GM19240 (cell line): ENCODE data around the gene AMPD2.
A peak's percentile ranks its signal among the peaks of the same experiment; 100 is the strongest.
"Not testable (repeated sequence)": the region's sequence is repeated elsewhere in the genome, so short reads cannot be mapped to it uniquely, and the experiment has no call there.

Experiments used
- DNase-seq: peaks from one replicate; pipeline ENCODE4 v3.0.0; 2011; ENCODE audit warnings: low spot score; ENCODE audit not compliant: insufficient read length

Gene AMPD2

GRCh38 chr1:109649491-109649914 lies 29.9 kb downstream of the AMPD2 start:
- no peak for DNase-seq

- DNase-seq: no peak
These were observed 31.0 kb downstream of the AMPD2 start for GRCh38 chr1:109650609-109651008.

- DNase-seq: no peak
These were observed 32.8 kb downstream of the AMPD2 start for GRCh38 chr1:109652402-109652801.

GRCh38 chr1:109653306-109653705 lies 33.7 kb downstream of the AMPD2 start:
- no peak for DNase-seq

- DNase-seq: no peak
These were observed 34.9 kb downstream of the AMPD2 start for GRCh38 chr1:109654519-109654918.

DNA sequence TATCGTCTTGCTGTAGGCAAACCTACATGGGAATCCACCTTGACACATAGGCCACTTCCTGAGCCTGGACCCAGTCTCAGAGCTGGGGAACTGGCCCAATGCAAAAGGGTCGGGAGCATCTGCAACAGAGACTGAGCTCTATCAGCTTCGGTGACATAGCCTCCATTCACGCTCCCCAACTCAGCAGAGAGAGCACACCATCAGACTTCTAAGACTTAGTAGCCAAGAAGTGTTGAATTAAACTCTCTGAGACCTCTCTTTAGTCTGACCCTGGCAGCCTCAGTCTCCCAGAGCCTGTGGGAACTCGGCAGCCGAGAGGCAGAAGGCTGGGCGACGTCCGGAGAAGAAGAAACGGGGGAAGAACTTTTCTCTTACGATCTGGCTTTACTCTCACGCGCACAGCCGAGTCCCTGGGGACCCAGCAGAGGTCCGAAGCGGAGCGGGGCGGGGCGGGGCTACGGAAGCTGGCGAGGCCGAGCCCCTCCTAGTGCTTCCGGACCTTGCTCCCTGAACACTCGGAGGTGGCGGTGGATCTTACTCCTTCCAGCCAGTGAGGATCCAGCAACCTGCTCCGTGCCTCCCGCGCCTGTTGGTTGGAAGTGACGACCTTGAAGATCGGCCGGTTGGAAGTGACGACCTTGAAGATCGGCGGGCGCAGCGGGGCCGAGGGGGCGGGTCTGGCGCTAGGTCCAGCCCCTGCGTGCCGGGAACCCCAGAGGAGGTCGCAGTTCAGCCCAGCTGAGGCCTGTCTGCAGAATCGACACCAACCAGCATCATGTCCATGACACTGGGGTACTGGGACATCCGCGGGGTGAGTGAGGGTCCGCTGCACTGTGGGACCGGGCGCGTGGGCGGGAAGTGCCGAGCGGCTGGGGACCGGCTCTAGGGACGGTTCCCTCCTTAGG lies 36.2 kb downstream of the AMPD2 start, which contains the start of gene GSTM4:
Gene GSTM4 (plus strand): TSS at position 485 of the 905 bp plus-strand sequence. CDS start 291 bp downstream, at position 776.
- DNase-seq: peak; percentile 75

DNA sequence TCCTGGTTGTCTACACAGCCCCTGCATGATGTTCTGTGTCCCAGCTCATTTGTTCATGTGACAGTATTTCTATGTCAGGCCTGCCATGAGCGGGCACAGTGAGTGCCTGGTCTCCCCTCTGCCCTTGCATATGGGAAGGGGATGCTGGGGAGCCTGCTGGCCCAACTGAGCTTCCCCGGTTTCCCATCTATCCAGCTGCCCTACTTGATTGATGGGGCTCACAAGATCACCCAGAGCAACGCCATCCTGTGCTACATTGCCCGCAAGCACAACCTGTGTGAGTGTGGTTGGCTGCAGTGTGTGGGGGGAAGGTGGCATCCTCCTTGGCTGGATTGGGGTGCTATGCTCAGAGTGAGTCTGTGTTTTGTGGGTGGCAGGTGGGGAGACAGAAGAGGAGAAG lies 37.8 kb downstream of the AMPD2 start:
- DNase-seq: no peak

GRCh38 chr1:109657970-109658369 lies 38.3 kb downstream of the AMPD2 start:
- DNase-seq: no peak

GRCh38 chr1:109658533-109659042 lies 39.0 kb downstream of the AMPD2 start:
- no peak for DNase-seq

DNA sequence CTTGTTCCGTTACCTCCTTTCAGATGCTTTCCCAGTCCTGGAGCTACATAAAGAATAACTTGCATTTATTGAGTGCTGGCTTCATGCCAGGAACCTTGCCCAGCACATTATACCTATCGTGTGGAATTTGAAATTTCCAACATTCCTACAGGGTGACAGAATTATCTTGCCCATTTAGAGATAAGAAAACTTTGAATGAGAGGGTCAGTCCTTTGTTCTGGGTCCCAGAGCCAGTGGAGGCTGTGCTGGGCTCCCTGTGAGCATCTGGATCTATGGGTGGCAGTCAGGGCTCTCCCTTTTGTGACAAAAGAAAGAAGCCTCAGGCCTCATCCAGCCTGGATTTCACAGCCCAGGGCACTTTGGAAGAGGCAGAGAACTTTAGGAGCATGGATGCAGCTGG lies 39.5 kb downstream of the AMPD2 start:
- no peak for DNase-seq

DNA sequence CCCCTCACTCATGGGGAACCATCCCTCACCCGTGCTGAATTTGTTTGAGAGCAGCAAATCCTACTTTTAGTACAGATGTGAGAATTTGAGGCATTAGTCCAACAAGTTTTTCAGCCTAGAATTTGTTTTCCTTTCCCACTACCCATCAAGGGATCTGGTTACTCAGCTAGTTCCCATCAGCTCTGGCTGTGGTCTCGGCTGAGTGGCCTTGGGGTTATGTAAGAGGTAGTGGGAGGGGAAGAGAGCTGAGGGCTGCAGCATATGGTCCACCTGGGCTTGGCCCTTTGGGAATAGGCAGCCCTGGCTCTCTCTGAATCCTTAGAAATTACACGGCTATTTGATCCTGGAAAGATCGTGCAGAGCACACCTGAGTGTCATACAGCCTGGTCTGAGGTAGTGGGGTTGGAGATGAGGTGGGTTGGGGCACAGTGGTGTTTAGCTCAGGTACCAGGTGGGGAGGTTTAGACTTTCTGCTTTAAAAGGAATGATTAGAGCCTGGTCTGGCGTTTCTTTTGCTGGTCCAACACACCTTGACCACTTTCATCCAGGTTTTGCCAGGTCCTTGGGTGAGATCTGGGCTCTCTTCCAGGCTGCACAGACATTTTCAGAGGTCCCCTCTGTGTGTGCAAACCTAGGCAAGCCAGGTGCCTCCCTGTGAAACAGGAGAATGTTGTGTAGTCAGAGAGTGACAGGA lies 40.5 kb downstream of the AMPD2 start:
- DNase-seq: no peak

GRCh38 chr1:109660691-109661026 lies 41.0 kb downstream of the AMPD2 start:
- not testable (repeated sequence) for DNase-seq

GRCh38 chr1:109661391-109661790 lies 41.8 kb downstream of the AMPD2 start:
- DNase-seq: no peak

DNA sequence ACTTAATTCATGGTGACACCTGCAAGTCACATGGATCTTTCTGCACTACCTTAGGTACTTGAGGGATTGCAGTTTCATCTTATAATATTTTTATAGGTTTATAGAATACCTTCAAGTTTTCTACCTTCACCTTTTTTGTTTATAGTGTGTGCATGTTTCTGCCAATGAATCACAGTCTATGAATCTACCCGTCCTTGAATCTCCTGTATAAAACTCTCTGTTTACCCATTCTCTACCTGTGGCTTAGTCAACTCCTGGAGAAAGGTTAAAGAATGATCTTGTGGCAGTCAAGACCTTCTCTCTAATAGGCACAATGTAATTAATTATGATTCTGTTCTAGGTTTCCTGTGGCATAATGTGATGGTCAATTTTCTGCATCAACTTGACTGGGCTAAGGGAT lies 45.0 kb downstream of the AMPD2 start:
- no peak for DNase-seq

DNA sequence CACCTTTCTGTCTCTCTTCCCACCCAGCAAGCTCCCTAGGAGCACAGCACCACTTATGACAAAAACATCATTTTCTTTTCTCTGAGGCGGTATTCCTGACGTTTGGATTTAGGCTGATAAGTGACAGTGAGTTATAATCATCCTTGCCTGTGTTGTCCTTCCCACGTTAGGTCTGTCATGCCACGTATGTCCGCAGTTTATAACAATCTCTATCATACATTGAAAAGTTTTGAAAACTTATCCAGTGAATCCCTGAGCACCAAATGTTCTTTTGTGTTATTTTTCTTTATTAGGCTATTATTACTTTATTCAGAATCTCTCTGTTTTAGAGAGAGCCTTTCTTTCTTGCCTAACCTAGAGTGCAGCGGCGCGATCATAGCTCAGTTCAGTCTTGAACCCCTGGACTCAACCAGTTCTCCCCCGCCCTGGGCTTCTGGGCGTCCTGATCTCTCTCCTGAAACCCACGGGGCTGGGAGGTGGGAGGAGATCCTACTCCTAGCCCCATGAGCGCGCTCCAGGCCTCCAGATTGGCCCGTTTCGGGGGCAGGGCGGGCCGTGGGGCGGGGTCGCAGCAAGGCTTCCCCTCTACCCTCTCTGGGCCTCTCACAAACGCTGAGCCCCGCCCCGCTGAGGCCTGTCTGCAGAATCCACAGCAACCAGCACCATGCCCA lies 48.0 kb downstream of the AMPD2 start, which contains the start of gene GSTM2:
Gene GSTM2 (plus strand): TSS at position 606 of the 671 bp plus-strand sequence. CDS start 59 bp downstream, at position 665.
- DNase-seq: peak; percentile 51

DNA sequence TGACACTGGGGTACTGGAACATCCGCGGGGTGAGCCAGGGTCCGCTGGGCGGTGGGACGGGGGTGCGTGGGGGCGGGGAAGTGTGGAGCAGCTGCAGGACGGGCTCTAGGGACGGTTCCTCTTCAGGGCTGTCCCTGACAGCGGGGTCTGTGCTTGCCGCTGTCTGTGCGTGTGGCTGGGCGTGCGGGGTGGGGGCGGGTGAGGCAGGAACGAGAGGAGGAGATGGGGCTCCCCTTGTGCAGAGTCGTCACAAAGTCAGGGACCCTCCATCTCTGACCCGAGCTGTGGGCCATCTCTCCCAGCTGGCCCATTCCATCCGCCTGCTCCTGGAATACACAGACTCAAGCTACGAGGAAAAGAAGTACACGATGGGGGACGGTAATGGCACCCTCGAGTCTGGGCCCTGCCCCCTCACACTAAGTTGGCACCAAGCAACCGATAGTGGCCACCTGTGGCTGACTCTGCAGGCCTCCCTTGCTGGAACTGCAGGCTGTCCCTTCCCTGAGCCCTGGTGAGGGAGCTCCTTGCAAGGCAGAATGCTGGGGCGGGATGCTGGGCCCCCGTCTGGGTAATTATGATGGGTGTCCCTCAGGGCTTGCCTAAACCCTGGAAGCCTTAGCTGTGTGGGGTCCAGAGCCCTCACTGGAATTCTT lies 48.6 kb downstream of the AMPD2 start:
- DNase-seq: no peak

DNA sequence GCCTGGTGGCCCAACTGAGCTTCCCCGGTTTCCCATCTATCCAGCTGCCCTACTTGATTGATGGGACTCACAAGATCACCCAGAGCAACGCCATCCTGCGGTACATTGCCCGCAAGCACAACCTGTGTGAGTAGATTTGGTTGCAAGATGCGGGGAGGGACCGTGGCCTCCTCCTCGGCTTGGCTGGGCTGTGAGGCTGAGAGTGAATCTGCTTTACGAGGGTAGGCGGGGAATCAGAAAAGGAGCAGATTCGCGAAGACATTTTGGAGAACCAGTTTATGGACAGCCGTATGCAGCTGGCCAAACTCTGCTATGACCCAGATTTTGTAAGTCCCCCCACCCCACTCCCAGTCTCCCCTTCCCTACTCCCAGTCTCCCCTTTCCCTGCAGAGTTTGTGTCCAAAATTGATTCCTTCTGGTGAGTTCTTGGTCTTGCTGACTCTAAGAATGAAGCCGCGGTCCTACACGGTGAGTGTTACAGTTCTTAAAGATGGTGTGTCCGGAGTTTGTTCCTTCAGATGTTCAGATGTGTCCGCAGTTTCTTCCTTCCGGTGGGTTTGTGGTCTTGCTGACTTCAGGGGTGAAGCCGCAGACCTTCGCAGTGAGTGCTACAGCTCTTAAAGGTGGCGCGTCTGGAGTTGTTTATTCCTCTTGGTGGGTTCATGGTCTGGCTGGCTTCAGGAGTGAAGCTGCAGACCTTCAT lies 49.8 kb downstream of the AMPD2 start:
- no peak for DNase-seq

- DNase-seq: not testable (repeated sequence)
These were observed 50.3 kb downstream of the AMPD2 start for GRCh38 chr1:109669949-109670302.

- DNase-seq: no peak
These were observed 51.4 kb downstream of the AMPD2 start for GRCh38 chr1:109671067-109671466.

GRCh38 chr1:109673861-109674260 lies 54.2 kb downstream of the AMPD2 start:
- not testable (repeated sequence) for DNase-seq
